ENCODE measurements around the gene HTT.
A peak's percentile ranks its signal among the peaks of the same experiment; 100 is the strongest.

HTT gene

GRCh38 chr4:3041192-3042142 lies 33.0 kb upstream of the HTT start:
- peak overlapping the region; percentile 81 for H3K27ac ChIP-seq
- TF ChIP-seq CTCF (conservative IDR thresholded peaks at IDR 0.05) = no peak

- H3K27ac ChIP-seq = peak overlapping the region; percentile 81
- TF ChIP-seq CTCF (conservative IDR thresholded peaks at IDR 0.05) = no peak
These were observed 32.3 kb upstream of the HTT start for GRCh38 chr4:3042226-3042625.

GRCh38 chr4:3043282-3044020 lies 31.0 kb upstream of the HTT start:
- H3K27ac ChIP-seq = no peak overlapping the region
- TF ChIP-seq CTCF (conservative IDR thresholded peaks at IDR 0.05) = no peak

- no peak for TF ChIP-seq CTCF (conservative IDR thresholded peaks at IDR 0.05)
- H3K27ac ChIP-seq = no peak overlapping the region
These were observed 29.3 kb upstream of the HTT start for GRCh38 chr4:3044870-3045819.

GRCh38 chr4:3046162-3046561 lies 28.3 kb upstream of the HTT start:
- no peak overlapping the region for H3K27ac ChIP-seq
- no peak for TF ChIP-seq CTCF (conservative IDR thresholded peaks at IDR 0.05)

GRCh38 chr4:3046623-3047022 lies 27.9 kb upstream of the HTT start:
- no peak for TF ChIP-seq CTCF (conservative IDR thresholded peaks at IDR 0.05)
- H3K27ac ChIP-seq = no peak overlapping the region
